Calu3 (cell line): ENCODE results near the gene KCNG4. TPM values are rescaled to one million over a fixed set of nuclear protein-coding genes. Genes with fewer than 3 reads are reported as not detected.

ENCODE experiments used
- BruUV-seq: library from RNA; stranded (reverse); fragments of 400-500 nt; replicated peaks from 2 replicates; lab custom pipeline; 2021; lab: Mats Ljungman, UMichigan
- CTCF ChIA-PET: fragments of 300-600 bp; sonication (Branson Sonifier 250); formaldehyde crosslinking; loops from one replicate; lab custom pipeline; 2022; ENCODE audit warnings: antibody characterized with exemption; lab: Charles Lee
- DNase-seq: peaks from one replicate; pipeline ENCODE4 v3.0.0; 2022
- H3K27ac Mint-ChIP-seq: one replicate; pipeline ENCODE4 v1.8.0; 2022; ENCODE audit warnings: mixed read lengths; ENCODE audit not compliant: unreplicated experiment
- H3K27me3 Mint-ChIP-seq: one replicate; pipeline ENCODE4 v1.8.0; 2022; ENCODE audit warnings: mixed read lengths; ENCODE audit not compliant: unreplicated experiment
- H3K36me3 Mint-ChIP-seq: one replicate; pipeline ENCODE4 v1.8.0; 2022; ENCODE audit warnings: mild to moderate bottlenecking, moderate library complexity, mixed read lengths; ENCODE audit not compliant: insufficient read depth, unreplicated experiment
- H3K4me1 Mint-ChIP-seq: one replicate; pipeline ENCODE4 v1.8.0; 2022; ENCODE audit warnings: mild to moderate bottlenecking, low read depth, mixed read lengths; ENCODE audit not compliant: unreplicated experiment
- H3K4me3 Mint-ChIP-seq: one replicate; pipeline ENCODE4 v1.8.0; 2022; ENCODE audit warnings: mild to moderate bottlenecking, low read depth, moderate library complexity, mixed read lengths; ENCODE audit not compliant: unreplicated experiment
- H3K9me3 Mint-ChIP-seq: one replicate; pipeline ENCODE4 v1.8.0; 2022; ENCODE audit warnings: low read depth, mixed read lengths; ENCODE audit not compliant: unreplicated experiment
- intact Hi-C: fragments of 100-400 bp; cut with micrococcal nuclease; formaldehyde crosslinking; loops from one replicate; pipeline ENCODE4 v1.10.0; 2022; ENCODE audit not compliant: unreplicated experiment
- total RNA-seq: library from RNA; stranded (reverse); gene quantifications from 2 replicates; pipeline ENCODE4 v1.2.3, GENCODE V29; 2022
- TF ChIP-seq, protein P1 (sequence below): fragments of 200-600 bp; IDR thresholded peaks from one replicate; pipeline ENCODE4 v1.8.0; 2022; ENCODE audit warnings: antibody characterized with exemption; ENCODE audit not compliant: unreplicated experiment

Gene KCNG4
- total RNA-seq, 1 experiment from 2014 or later: not detected

DNA sequence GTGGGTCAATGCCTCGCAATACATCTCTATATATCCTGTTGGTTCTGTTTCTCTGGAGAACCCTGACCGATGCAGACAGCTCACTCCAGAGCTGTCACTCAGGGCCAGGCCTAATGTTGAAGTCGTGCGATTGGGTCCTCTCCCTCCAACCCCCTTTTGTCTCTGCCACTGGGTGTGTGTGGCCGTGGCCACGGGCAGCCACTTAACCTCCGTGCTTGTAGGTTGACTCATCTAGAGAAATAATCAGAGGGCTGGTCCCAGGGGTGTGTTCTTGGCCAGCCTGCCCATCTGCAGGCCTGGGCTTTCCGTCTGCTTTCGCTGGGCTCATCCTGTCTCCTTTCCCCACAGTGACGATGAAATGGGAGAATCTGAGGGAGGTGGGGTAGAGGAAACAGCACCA, 41.4 kb downstream of the KCNG4 start:
- no TSS peak for BruUV-seq
- Mint-ChIP-seq H3K27me3 (peaks cover 70% of the 10 kb centered on the region), H3K9me3 (no peaks in the 10 kb centered on the region), H3K27ac (no peak overlapping the region), H3K4me3 (no peak overlapping the region), H3K4me1 (no peaks in the 10 kb centered on the region), H3K36me3 (no peaks in the 10 kb centered on the region)
- TF ChIP-seq, protein P1, sequence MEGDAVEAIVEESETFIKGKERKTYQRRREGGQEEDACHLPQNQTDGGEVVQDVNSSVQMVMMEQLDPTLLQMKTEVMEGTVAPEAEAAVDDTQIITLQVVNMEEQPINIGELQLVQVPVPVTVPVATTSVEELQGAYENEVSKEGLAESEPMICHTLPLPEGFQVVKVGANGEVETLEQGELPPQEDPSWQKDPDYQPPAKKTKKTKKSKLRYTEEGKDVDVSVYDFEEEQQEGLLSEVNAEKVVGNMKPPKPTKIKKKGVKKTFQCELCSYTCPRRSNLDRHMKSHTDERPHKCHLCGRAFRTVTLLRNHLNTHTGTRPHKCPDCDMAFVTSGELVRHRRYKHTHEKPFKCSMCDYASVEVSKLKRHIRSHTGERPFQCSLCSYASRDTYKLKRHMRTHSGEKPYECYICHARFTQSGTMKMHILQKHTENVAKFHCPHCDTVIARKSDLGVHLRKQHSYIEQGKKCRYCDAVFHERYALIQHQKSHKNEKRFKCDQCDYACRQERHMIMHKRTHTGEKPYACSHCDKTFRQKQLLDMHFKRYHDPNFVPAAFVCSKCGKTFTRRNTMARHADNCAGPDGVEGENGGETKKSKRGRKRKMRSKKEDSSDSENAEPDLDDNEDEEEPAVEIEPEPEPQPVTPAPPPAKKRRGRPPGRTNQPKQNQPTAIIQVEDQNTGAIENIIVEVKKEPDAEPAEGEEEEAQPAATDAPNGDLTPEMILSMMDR: no peak
- CTCF ChIA-PET: interaction anchor here (0.7 kb wide), 1 partner anchor 12 kb away, joined by 3 read pairs; the partner anchor contains the start of gene TAF1C
- intact Hi-C loops: no loop called here
- DNase-seq: no peak

DNA sequence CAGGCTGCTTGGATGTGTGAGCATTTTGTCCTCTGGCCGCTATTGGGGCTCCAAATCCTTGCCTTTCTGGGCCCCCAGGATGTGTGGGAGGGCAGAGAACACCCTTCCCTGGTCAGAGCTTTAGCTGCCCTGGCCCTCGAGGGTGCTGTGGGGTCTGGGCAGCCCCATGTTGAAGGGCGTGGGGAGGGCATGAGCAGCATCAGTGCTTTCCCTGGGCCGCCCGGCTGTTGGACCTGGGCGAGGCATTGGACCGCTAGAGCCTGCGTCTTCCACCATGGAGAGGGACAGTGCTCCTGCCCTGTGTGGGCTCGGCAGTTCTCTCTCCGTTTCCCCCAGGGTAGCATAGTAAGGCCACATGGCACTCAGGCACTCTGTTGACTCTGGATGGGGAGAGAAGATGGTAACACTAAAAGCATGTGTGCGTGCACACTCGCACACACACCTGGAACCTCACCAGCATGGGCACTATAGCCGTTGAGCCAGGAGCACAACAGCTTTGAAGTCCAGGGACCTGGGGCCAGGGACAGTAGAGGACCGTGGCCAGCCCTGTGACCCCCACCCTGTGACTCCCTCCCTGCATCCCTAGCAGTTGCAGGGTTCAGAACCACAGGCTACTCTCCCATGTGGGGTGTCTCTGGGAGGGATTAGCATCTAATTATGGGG, 42.2 kb downstream of the KCNG4 start:
- no TSS peak for BruUV-seq
- CTCF ChIA-PET: interaction anchor here (0.7 kb wide), 1 partner anchor 11 kb away, joined by 3 read pairs; the partner anchor contains the start of gene TAF1C
- no peak overlapping the region for H3K27ac Mint-ChIP-seq
- H3K4me1 Mint-ChIP-seq: no peaks in the 10 kb centered on the region
- peaks cover 70% of the 10 kb centered on the region for H3K27me3 Mint-ChIP-seq
- TF ChIP-seq, protein P1: no peak
- no peak for DNase-seq
- no peak overlapping the region for H3K4me3 Mint-ChIP-seq
- no peaks in the 10 kb centered on the region for H3K9me3 Mint-ChIP-seq
- intact Hi-C loops: no loop called here
- no peaks in the 10 kb centered on the region for H3K36me3 Mint-ChIP-seq

DNA sequence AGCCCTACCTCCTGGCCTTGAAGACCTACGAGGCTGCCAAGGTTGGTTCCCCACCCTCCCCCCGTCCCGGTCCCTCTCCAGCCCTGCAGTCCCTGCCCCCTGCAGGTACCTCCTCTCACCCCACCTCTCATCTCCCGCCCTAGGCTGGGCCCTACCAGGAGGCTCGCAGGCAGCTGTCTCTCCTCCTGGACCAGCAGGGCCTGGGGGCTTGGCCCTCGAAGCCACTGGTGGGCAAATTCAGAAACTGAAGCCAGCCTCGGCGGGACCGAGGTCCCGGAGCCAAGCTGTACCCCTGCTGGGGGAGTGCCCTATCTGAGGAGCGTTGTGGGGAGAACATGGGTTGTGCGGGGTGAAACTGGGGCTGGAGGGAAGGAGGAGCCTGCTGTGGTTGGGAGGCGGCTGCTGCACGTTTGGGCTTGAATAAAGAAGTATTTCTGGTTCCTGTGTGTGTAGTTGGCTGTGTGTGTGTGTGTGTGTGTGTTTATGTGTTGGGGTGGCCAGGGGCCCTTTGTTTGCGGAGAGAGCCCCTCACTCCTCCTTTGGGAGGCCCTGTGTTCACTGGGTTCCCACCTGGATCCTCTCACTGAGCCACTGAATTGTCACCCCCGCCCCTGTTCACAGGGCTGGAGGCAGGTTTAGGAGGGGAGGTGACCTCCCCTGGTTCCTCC, 43.0 kb downstream of the KCNG4 start:
- H3K4me3 Mint-ChIP-seq: no peak overlapping the region
- no peaks in the 10 kb centered on the region for H3K4me1 Mint-ChIP-seq
- CTCF ChIA-PET: no interaction called here
- no peak for DNase-seq
- H3K36me3 Mint-ChIP-seq: no peaks in the 10 kb centered on the region
- no peaks in the 10 kb centered on the region for H3K9me3 Mint-ChIP-seq
- no TSS peak for BruUV-seq
- TF ChIP-seq, protein P1: no peak
- intact Hi-C loops: no loop called here
- no peak overlapping the region for H3K27ac Mint-ChIP-seq
- H3K27me3 Mint-ChIP-seq: peaks cover 66% of the 10 kb centered on the region

DNA sequence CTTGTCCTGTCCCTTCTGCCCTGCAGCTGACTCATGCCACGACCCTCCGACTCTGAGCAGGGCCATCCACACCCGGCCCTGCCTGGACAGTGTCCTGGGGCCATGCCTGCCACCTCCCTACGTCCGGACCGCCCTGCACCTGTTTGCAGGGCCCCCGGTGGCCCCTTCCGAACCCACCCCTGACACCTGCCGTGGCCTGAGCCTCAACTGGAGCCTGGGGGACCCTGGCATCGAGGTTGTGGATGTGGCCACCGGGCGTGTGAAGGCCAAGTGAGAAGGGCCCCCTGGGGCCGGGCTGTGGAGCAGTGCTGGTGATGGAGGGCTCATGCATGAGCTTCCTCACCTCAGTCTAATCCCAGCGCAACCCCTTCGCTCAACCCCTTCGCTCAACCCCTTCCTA, 43.7 kb downstream of the KCNG4 start:
- CTCF ChIA-PET: no interaction called here
- Mint-ChIP-seq H3K9me3 (no peaks in the 10 kb centered on the region), H3K27ac (no peak overlapping the region), H3K4me3 (no peak overlapping the region), H3K27me3 (peaks cover 64% of the 10 kb centered on the region), H3K36me3 (no peaks in the 10 kb centered on the region), H3K4me1 (no peaks in the 10 kb centered on the region)
- no TSS peak for BruUV-seq
- DNase-seq: no peak
- TF ChIP-seq, protein P1: no peak
- intact Hi-C loops: no loop called here
